NCI-H460 (cell line): ENCODE measurements around the gene CDCA7L. TPM values are rescaled to one million over a fixed set of nuclear protein-coding genes. Genes with fewer than 3 reads are reported as not detected.
A peak's percentile ranks its signal among the peaks of the same experiment; 100 is the strongest.
"Not testable (repeated sequence)": the region's sequence is repeated elsewhere in the genome, so short reads cannot be mapped to it uniquely, and the experiment has no call there.

Experiments
- DNase-seq: peaks from one replicate; pipeline ENCODE4 v3.0.0-alpha.2; 2016; ENCODE audit warnings: low read depth; ENCODE audit errors: extremely low read depth
- total RNA-seq: library from RNA; depleted of rRNA; stranded (reverse); fragments of >200 nt; shearing (Covaris generic); gene quantifications from 2 replicates; pipeline ENCODE4 v1.2.3, GENCODE V29; 2014

The CDCA7L gene
- total RNA-seq, 1 experiment from 2014 or later = 38.2 TPM

DNA sequence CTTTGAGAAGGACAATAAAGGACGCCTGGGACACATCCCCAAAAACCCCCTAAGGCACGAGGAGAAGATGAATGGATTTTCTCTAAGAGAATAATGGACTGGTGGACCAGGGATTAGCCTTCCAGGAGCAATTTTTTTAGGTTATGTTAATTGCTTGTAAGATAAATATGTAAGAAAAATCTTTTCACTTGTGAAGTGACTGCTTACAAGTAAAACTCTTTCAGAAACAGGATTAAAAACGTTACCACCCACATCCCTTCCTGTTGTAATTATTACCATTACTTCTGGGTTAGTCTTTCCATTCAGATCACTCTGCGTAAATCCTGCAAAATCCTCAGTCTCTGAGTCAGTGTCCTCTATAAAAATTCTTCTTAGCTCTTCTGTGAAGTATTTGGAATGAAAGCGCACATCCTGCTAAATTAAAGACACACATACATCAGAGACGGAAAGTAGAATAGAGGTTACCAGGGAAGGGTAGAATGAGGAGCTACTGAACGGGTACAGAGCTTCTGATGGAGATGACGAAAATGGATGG lies 34.3 kb downstream of the CDCA7L start:
- DNase-seq = no peak

DNA sequence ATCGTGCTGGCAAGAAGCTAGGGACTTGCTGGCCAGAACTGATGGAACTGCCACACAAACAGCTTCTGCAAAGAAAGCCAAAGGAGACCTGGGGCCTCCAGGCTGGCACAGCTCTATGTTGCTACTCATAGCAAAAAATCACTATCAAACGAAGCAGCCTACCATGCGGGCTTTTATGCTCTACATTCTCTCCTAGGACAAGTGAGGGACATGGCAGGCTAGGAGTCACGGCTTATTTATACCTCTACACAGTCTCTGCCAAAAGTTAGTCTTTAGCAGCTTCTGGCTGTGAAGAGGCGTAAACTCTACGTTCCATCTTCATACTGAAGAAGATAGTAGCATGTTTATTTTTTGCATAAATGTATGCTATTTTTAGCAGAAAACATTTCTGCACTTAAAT lies 35.4 kb downstream of the CDCA7L start:
- DNase-seq = no peak

DNA sequence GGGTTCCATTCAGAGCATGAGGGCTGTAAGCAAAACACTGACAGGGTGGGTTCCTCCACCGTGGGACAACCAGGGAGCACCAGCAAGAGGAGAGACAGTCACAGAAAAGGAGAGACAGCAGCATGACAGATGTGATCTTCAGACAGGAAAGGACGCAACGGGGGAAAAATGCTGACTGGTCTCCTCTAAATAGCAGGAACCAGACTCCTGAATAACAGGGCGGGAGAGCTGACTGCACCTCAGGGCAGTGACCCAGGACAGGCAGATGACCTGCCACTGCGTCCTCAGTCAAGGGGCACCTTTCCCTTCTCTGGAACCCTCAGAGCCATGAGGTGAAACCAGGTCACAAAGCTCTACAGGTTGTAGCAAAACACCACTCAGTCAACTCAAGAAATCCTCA lies 37.0 kb downstream of the CDCA7L start:
- no peak for DNase-seq

DNA sequence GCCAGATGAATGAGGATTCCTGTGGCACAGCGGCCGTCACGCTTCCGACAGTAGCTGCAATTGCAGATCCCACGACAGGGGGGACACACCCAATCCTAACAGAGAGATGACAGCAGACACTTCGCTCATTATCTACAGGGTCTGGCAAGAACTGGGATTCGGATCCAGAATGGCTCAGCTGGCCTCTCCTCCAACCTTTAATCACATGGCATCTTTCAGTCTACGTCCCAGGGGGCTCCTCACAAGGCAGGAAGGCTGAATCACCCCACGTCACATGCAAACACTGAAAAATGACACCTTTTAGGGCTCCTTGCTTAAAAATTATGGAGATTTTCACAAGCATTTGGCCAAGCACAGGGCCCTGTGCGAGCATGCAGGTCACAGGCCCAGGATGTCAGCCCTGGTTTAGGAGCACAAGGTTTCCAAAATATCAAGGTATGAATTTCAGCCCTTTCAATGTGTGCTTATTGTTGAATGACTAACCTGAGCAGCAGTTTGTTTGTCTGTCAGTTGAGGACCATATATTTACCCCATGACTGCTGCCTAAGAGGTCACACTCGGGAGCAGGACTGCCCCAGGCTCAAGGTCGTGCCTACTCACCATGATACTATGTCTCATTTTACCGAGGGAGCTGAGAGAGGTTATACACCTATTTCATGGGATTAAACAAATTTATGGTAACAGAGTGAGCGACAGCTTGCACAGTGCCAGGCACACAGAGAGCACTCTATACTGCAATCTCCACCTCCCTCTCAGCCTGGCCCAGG lies 42.5 kb downstream of the CDCA7L start:
- no peak for DNase-seq

DNA sequence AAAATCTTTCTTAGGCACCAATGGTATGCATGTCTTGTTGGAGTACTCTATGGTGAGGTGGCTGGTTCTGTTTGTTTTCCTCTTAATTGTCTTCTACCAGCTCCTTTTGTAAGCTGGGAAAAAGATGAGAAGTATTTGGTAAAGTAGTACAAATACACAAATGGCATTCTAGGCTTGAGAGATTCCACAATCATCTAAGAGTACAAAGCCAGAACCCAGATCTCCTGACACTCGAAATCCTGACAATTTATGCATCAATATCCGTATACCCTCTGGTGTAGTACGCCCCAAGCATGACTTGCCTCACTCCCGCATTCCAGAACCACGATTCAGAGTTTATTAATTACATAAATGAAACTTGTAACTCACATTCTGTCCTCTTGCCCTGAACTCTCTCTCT lies 43.5 kb downstream of the CDCA7L start:
- DNase-seq = no peak

DNA sequence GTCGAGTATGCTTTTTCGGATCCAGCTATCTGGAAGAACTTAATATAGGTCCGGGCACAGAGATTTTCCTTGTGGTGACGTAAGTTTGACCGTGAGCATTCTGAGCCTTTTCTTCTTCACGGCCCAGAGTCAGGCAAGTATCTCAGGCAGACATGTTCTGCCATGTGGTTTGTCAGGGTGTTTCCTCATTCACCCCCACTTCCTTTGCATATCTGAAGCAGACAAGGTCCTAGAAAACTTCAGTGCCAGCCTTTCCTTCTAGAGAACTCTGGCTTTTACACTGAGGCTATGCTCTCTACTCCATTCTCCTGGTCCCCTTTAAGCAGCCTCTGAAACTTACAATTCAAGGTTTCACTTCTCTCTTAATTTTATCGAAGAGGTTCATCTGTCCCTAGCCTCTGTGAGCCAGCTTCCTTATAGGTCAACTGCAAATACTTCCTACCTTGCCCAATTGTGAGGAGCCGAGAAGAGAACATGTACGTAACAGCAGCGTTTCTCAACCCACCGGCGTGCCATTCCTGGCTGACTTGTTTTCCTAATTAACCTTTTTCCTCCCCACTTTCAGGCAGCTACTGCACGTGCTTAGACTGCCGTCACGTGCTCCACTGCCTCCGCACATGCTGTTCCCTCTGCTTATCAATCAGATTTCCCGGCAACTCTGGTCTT lies 47.3 kb downstream of the CDCA7L start:
- DNase-seq = no peak

DNA sequence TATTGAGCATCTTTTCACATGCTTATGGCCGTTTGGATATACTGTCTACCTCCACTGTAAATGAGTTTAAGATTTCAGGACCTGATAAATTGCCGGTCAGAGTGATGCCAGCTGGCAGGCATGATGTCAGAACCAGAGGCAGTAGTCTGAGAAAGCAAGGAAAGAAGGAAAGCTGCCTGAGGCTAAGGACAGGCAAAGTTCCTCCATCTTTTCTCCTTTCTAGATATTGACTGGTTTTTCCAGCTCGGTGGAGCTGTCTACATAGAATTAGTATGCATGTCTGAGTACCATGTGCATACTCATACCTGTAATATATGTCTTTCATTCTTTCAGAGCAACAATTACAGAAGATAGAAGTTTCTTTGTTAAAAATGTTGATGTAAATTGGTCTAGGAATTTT lies 52.3 kb downstream of the CDCA7L start:
- no peak for DNase-seq

DNA sequence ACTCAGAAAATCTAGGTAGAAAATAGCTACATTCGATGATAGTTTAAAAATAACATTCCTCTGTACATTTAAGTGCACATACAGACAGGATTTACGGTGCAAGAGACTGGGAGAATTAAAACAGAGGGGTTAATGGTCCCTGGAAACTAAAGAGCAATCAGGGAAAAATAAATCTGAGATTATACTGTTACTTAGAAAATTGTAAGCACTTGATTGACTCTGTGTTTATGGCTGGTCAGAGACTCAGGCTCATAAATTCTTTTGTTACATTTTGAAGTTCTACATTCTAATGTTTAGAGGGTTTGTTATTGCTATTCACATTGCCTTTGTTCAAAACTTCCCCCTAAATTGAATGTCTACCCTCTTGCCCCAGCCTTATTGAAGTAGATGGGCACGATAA lies 54.4 kb downstream of the CDCA7L start:
- DNase-seq = no peak

DNA sequence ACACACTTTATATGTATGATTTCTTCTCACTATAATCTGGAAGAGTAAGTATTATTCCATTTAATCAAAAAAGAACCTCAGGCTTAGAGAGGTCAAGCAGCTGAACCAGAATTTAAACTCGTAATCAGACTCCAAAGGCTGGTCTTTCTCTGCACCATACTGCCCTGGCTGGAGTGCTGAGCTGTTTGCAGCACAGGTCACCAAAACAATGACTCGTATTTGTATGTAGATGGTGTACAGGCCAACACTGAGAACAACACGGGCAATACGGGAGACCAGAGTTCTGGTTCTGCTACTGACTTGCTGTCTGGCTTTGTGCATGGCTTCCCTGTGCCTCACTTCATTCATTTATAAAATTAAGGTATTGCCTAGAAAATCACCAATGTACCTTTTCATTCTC lies 57.9 kb downstream of the CDCA7L start:
- no peak for DNase-seq

DNA sequence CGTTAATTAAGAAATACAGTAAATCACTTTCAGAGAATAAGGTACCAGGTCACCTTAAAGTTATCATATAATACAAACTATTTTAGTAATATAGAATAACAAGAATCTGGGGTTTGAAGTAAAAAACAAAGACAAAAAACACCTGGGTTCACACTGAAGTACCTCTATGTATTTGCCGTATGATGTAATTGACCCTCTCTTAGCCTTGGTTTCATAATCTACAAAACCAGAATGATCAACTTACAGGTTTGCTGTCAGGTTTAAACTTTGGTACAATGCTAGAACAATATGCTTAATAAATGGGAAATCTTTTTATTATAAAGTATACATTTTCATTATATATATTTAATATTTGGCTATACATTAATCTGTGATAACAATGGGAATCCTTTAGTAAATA lies 58.3 kb downstream of the CDCA7L start:
- DNase-seq = no peak

DNA sequence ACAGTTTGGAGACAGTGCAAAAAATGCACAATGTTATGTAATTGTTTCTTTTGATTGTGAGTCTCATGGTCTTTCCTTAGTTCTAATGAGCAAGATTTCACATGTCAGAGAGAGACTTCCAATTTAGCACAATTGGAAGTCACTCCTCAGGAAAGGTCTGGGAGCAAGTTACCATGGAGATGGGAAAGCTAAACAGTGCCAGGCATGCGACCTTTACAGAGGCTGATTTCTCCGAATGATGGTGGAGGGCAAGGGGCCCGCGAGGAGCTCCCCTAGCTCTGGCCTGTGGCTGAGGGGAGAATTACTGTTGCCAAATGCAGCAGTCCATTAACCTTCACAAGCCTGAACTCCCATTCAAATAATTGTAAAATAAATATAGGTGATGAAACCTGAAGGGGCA lies 59.3 kb downstream of the CDCA7L start:
- no peak for DNase-seq

DNA sequence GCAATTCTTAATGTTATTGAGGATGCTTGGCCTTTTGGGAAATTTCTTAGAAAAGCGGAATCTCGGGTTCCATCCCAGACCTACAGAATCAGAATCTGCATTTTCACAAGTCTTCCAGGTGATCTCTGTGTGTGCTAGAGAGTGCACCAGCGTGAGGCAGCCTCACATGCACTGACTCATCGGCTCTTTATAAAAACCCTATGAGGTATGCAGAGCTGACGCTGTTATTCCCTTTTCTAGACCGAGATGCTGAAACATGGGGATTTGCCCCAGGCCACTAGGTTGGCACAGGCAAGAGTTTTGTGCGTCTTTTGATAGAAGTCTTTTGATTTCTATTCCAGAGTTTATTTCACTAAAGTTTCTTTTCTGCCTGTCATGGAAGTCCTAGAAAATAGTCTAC lies 61.2 kb downstream of the CDCA7L start:
- DNase-seq = no peak

DNA sequence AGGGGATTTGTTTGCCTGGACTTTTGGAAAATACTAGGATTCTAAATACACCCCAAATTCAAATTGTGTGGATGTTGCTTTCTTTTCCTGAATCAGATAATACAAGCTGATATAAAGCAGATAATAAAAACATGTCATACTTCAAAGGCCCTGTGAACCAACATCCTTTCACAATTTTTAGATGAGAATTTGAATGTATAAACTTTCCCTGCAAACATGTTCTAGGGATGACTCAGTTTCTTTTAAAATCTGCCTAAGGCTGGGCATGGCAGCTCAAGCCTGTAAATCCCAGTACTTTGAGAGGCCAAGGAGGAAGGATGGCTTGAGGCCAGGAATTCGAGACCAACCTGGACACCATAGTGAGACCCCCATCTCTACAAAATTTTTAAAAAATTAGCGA lies 62.2 kb downstream of the CDCA7L start:
- not testable (repeated sequence) for DNase-seq

DNA sequence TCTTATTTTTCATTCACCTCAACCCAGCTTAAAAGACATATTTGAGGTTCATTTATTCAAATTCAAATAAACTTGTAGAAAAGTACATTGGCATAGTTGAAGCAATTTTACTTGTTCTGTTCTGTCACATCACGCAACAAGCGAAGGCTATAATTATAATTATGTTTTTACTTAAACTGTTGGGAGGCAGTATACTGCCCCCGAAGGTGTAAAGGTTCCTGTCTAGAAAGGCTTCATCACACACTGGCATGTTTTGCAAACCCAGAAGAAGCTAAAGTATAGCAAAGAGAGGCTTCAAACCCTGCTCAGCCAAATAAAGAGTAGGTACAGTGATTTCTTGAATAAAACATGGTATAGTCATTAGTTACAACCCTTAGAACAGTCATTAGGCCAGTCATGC lies 62.6 kb downstream of the CDCA7L start:
- no peak for DNase-seq

DNA sequence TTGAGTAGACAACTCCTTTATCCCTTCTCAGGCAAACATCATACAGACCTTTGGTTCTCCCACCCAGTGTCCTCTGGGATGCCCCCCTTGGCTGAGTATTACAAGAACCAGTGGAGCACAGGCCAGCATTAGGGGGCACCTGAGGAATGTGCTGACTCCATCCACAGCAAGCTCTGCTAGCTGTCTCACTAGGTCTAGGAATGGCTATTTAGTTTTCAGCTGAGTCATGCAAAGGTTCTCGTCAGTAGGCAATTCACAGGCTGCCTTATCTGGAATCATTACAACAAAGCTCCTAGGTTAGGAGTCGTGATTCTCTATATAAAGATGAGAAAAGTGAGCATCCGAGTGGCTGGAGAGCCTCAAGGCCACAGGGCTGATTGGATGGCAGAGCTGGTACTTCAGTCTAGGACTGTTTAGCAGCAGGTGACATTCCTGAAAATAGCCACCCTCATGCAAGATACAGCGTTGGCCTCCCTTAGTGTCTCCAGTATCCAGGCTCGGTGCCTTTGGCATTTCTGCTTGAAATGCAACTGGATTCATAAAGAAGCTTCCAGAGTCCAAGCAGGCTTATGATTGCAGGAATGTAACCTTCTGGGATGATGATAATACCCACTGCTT lies 75.8 kb downstream of the CDCA7L start:
- peak; percentile 28 for DNase-seq

DNA sequence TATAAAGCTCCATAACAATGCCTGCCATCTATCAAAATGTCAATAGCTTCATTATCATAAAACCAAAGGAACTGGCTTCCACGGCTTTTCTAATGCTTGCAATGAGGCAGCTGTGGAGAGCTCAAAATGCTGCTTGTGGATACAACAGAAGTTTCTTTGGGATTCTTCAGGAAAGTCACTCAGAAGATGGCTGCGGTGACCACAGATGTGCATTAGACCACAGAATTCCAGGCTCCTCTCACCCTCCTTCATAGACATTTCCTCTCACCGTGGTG lies 77.2 kb downstream of the CDCA7L start:
- no peak for DNase-seq

DNA sequence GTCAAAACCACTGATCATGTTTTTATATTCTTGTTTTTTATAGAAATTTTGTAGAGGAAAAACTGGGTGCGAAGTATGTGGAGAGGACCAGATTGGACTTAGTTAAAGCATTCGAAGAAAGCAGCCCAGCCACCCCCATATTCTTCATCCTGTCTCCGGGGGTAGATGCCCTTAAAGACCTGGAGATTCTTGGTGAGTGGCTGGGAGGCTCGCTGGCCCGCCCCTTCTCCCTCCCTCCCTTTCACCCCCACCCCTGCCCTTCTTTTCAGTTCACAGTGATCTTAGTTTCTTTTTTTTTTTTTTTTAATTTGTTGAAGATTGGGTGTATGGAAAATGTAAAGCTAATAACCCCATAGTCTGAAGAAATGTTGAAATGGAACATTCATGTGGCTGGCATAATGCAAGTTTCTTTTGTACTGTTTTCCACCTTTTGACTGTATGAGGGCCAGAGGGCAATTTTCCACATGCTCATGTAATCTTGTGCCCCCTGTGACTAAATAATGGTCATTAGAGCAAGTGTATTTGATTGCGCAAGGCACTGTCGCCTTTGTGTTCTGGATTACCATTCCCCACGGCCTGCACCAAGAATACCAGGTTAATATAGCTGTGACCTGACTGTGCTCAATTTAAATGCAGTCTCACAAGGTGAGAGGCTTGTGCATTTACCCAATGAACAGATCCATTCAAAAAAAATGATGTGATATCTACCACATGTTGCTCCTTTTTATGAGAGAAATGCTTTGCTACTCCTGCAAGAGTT lies 77.7 kb downstream of the CDCA7L start:
- DNase-seq = no peak

DNA sequence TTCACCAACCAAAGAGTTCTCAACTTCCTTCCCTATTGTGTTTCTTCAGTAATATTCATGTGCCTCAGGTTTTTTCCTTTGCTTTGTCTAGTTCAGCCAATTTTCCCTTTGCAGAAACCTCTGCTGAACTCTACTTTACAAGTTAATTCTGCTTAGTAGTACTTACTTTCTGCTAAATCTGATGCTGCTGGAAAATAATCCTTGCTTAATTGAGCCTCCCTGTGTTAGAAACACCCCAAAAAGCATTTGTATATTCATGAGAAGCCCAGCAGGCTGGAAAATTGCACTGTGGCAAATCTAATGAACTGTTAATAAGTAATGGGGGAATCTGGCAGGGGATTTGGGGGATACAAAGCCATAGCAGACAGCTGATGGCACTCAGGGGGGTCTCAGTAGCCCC lies 78.5 kb downstream of the CDCA7L start:
- no peak for DNase-seq

DNA sequence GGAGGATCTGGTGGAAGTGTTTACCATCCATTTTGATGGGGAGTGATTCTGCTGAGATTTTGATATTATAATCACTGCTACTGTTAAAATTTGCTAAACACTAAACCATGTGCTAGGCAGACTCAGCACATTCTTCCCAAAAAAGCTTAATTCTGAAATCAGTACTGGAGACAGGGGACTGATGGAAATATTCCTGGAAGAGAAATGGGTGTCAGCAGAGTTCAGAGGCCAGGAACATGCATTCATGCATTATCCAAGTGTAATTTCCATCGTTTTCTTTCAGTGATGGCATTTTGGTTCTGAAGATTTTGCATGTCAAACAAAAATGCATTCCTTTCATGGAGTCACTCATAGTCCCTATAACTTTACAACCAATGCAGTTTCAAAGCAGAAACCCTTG lies 79.0 kb downstream of the CDCA7L start:
- DNase-seq = no peak

DNA sequence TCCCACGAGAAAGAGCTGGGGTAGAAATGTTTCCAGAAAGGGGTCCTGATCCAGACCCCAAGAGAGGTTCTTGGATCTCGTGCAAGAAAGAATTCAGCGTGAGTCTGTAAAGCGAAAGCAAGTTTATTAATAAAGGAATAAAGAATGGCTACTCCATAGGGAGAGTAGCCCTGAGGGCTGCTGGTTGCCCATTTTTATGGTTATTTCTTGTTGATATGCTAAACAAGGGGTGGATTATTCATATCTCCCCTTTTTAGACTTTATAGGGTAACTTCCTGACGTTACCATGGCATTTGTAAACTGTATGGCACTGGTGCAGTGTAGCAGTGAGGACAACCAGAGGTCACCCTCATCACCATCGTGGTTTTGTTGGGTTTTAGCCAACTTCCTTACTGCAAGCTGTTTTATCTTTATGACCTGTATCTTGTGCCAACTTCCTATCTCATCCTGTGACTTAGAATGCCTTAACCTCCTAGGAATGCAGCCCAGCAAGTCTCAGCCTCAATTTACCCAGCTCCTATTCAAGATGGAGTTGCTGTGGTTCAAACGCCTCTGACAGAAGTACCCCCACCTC lies 80.0 kb downstream of the CDCA7L start:
- DNase-seq = not testable (repeated sequence)

DNA sequence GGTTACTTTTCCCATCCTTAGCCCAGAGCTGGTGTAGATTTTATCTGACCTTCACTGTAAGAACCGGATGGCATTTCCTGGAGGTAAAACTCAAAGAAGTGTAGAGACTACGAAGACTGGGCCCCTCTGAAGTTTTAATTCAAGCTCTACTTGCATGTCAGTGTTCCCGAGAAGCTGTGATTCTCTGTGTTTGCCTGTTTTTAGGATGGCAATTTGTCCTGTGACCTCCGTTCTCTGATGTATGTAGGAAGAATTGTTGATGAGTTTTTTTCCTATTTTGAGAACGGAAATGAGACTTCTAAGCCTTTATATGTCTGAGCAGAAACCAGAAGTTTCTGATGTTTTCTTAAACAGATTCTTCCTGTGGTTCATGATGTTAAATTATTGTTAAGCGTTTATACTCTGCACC lies 94.1 kb downstream of the CDCA7L start:
- no peak for DNase-seq
